ENCODE results near the gene CUL1. TPM values are rescaled to one million over a fixed set of nuclear protein-coding genes. Genes with fewer than 3 reads are reported as not detected.

The CUL1 gene
- total RNA-seq, 1 donor = 61.7 TPM

DNA sequence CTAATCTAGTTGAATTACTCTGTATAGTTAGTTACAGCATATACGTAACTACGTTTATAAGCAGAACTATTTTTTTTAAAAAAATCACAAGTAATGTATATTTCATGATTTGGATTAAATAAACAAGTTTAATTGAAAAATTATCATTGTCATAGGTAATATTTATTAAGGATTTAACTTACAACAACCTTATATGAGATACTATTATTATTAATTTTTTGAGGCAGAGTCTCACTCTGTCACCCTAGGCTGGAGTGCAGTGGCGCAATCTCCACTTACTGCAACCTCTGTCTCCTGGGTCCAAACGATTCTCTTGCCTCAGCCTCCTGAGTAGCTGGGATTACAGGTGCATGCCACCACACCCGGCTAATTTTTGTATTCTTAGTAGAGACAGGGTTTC is 4.1 kb upstream of the CUL1 start:
- TF ChIP-seq, protein P1, sequence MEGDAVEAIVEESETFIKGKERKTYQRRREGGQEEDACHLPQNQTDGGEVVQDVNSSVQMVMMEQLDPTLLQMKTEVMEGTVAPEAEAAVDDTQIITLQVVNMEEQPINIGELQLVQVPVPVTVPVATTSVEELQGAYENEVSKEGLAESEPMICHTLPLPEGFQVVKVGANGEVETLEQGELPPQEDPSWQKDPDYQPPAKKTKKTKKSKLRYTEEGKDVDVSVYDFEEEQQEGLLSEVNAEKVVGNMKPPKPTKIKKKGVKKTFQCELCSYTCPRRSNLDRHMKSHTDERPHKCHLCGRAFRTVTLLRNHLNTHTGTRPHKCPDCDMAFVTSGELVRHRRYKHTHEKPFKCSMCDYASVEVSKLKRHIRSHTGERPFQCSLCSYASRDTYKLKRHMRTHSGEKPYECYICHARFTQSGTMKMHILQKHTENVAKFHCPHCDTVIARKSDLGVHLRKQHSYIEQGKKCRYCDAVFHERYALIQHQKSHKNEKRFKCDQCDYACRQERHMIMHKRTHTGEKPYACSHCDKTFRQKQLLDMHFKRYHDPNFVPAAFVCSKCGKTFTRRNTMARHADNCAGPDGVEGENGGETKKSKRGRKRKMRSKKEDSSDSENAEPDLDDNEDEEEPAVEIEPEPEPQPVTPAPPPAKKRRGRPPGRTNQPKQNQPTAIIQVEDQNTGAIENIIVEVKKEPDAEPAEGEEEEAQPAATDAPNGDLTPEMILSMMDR (IDR thresholded peaks at IDR 0.05; ENCODE audit: insufficient read depth, low read depth, low read length) = no peak
- no peak for DNase-seq (ENCODE audit: low read depth)
- no peak overlapping the region for H3K4me3 ChIP-seq (ENCODE audit: low read depth, low read length)

DNA sequence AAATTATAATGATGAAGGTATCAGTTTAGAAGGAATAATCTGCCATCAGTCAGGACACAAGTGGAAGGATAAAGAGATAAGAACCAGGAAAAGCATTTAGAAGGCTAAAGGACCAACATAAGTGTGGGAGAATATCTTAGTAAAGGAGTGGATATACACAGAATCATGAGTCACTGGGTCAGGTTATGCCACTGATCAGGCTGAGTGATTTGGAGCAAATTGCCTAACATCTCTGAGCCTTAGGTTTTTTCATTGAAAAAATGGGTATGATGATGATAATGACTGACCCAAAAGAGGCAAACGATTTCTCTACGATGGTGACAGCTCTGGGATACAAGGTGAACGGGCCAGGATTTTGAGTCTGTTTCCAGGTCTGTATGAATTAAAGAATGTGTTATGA is 2.8 kb upstream of the CUL1 start:
- no peak for DNase-seq (ENCODE audit: low read depth)
- TF ChIP-seq, protein P1 (IDR thresholded peaks at IDR 0.05; ENCODE audit: insufficient read depth, low read depth, low read length) = no peak
- H3K4me3 ChIP-seq (ENCODE audit: low read depth, low read length) = no peak overlapping the region

DNA sequence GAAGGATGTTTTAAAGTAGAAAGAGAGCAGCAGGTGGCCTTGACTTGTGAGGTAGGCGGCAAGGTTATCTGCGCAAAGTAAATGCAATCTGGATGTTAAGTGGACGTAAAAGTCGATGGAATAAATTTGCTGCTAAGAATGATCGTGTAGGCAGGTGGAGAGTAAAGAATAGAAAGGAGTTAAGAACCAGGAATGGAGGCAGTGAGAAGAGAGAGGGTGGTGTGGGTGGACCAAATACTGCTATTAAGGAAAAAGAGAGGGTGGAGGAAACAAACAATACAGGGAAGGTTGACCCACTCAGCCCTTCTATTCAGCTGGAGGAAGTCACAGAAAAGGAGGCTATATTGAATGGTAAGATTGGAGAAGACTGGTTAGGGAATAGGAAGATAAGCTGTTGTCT is 1.9 kb upstream of the CUL1 start:
- TF ChIP-seq, protein P1 (IDR thresholded peaks at IDR 0.05; ENCODE audit: insufficient read depth, low read depth, low read length) = no peak

DNA sequence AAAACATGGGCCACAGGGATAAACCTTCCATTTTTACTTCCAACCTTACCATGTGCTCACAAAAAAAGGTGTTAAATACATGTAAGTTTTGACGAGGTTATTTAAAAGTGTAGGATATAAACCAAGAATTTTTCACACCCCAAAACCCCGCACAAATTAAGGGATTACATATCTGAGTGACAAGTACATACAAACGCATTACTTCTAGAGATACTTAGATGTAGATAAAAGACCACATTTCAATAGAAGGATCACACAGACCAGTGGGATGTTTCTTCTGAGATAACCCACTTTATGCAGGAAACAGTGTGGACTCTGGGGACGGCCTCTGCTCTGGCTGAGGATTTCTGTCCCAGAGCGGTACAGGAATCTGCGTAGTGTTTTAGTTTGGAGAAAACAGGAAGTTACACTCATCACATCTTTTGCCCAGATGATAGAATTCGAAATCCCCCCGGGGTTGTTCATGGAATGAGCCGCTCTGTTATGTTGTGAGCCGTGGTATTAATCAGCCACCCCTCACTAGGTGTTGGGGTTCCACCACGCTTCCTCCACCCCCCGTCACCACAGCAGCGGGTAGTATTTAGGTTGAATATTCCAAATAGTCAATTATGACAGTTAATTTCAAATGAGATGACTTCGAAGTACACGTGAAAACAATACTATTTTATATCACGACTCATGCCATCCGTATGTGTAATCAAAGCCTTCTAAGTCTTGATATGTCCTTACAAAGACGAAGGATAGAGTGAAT is 1.3 kb upstream of the CUL1 start:
- peak; percentile 70 for DNase-seq (ENCODE audit: low read depth)
- TF ChIP-seq, protein P1 (IDR thresholded peaks at IDR 0.05; ENCODE audit: insufficient read depth, low read depth, low read length) = no peak
- peak overlapping the region; percentile 66 for H3K4me3 ChIP-seq (ENCODE audit: low read depth, low read length)

More for the DNA sequence above, 1.9 kb upstream of the CUL1 start:
- H3K4me3 ChIP-seq (ENCODE audit: low read depth, low read length) = no peak overlapping the region
- DNase-seq (ENCODE audit: low read depth) = no peak

DNA sequence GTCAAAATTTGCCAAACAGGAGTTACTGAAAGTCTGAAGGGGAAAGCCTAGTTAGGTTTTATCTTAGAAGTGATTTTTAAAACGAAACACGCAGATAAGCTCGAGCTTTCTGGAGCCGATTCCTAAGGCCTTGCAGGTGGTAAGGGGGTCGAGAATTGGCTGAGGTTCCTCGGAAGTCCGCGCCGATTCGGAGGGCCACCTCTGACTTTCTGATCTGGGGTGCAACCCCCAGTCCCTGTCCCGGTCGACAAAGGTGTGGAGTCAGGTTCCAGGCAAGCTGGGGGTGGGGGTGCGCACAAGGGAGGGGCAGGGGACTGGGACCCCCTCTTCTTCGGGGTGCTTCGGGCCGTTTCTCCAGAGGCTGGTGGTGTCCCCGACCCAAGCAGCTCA is 701 bp upstream of the CUL1 start:
- H3K4me3 ChIP-seq (ENCODE audit: low read depth, low read length) = peak overlapping the region; percentile 66
- TF ChIP-seq, protein P1 (IDR thresholded peaks at IDR 0.05; ENCODE audit: insufficient read depth, low read depth, low read length) = no peak
- DNase-seq (ENCODE audit: low read depth) = no peak

DNA sequence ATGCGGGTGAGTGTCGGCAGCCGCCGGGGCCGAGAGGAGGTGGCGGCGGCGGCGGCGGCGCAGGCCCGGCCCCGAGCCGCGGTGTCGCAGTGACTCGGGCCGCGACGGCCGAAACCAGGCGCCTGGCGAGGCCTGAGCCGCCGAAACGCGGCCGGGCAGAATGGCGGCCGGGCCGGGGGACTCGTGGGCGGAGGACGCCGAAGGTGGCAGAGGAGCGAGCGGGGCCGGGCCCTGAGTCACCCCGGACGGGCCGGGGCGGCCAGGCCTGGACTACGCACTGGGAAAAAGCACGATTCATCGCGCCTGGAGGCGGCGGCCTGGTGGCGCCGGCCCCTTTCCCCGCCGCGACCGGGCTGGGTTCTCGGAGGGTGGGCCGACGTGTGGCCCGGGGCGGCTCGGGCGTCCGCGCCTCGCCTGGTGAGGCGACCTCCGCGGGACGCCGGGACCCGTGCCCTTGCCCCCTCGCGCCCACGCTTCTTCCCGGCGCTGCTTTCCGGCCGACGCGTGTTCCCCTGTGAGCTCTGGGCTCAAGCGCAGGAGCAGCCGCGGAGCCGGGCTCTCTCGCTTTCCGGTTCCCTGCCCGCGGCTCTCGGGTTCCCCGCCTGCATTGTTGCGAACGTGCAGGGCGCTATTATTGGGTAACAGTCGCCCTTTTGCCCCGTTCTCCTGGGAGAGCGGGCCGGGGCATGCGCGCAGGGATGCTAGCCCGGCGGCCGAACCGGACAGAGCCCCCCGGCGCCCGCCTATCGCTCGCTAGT is 500 bp downstream of the CUL1 start:
- peak overlapping the region; percentile 66 for H3K4me3 ChIP-seq (ENCODE audit: low read depth, low read length)
- TF ChIP-seq, protein P1 (IDR thresholded peaks at IDR 0.05; ENCODE audit: insufficient read depth, low read depth, low read length) = no peak
- peak; percentile 62 for DNase-seq (ENCODE audit: low read depth)

Measured in fibroblast of villous mesenchyme (primary cell).